Right lobe of liver (tissue), 6 donors: Measurements from ENCODE around the gene ISYNA1. TPM values are rescaled to one million over a fixed set of nuclear protein-coding genes. Genes with fewer than 3 reads are reported as not detected.

Experiments used
- ATAC-seq, 4 donors: fragments of 200-7000 bp; cut with Tn5 transposase; one replicate each; pipeline ENCODE4 v1.9.1; 2020; ENCODE audit warnings: mild to moderate bottlenecking in 4 of 4, moderate library complexity in 4 of 4
- DNase-seq, 3 donors: peaks; one replicate each; pipeline ENCODE4 v3.0.0-alpha.2; 2020
- H3K27ac ChIP-seq, 3 donors: fragments of 200-600 bp; one replicate each; pipeline ENCODE4 v1.8.0; 2022
- H3K27me3 ChIP-seq, 2 donors: fragments of 200-600 bp; one replicate each; pipeline ENCODE4 v1.8.0; 2022
- H3K36me3 ChIP-seq, 4 donors: fragments of 200-600 bp; sonication (generic) in 1 of 4; one replicate each; pipeline versions ENCODE4 v1.5.1 to v1.8.0; 2017 to 2022; ENCODE audit warnings: control low read depth in 1 of 4
- H3K4me1 ChIP-seq, 4 donors: fragments of 200-600 bp; sonication (generic) in 1 of 4; one replicate each; pipeline versions ENCODE4 v1.5.1 to v1.8.0; 2017 to 2022; ENCODE audit warnings: control low read depth in 1 of 4
- H3K4me3 ChIP-seq, 3 donors: fragments of 200-600 bp; one replicate each; pipeline ENCODE4 v1.8.0; 2022
- H3K9me3 ChIP-seq, 4 donors: fragments of 200-600 bp; sonication (generic) in 1 of 4; one replicate each; pipeline versions ENCODE4 v1.5.1 to v1.8.0; 2017 to 2022; ENCODE audit warnings: control low read depth in 1 of 4
- POLR2A ChIP-seq: fragments of 450-650 bp; IDR thresholded peaks from one replicate; pipeline ENCODE4 v1.6.1; 2017; ENCODE audit warnings: antibody characterized with exemption, mild to moderate bottlenecking
- WGBS: methylation state at CpG from one replicate; pipeline ENCODE4 v1.1.6; 2018; ENCODE audit warnings: low coverage, low lambda C conversion rate; ENCODE audit not compliant: insufficient coverage; ENCODE audit errors: missing lambda C conversion rate; 5-methylcytosine and 5-hydroxymethylcytosine counted together
- intact Hi-C, 2 donors: fragments of 100-400 bp; cut with DNase I; formaldehyde crosslinking; loops; one replicate each; pipeline versions ENCODE4 v1.11.2 to v1.14.1; 2022
- total RNA-seq, 6 experiments: library from RNA; depleted of rRNA in 2 of 6; stranded (reverse); fragments of >200 nt in 2 of 6; fragmentation: NEBNext Ultra II Directional in 3 of 6; extraction: Animal tissue kit (Norgen Biotek cat#: 25700) in 3 of 6; gene quantifications; one replicate each; pipeline versions ENCODE4 v1.1.0 to v1.2.4, GENCODE V29; 2016 to 2023
- TF ChIP-seq, protein P1 (sequence below), 4 donors: fragments of 200-600 bp in 3 of 4; fragments of 450-650 bp in 1 of 4; IDR thresholded peaks; one replicate each; pipeline versions ENCODE4 v1.5.1 to v1.8.0; 2016 to 2022; ENCODE audit warnings: antibody characterized with exemption in 4 of 4, mild to moderate bottlenecking in 2 of 4
- donor health status: DM: no; HTN: yes; CAD: no.
- donor health status: DM: no; HTN: no; CAD: no.
- donor health status: DM: no; HTN: no; CAD: no.
- donor health status: DM: no; HTN: yes; CAD: no.
- donor health status: DM: no; HTN: yes; CAD: no.

The ISYNA1 gene
- total RNA-seq, 6 experiments from 2014 or later: 6.5 to 8.3 (median 7.8) TPM

DNA sequence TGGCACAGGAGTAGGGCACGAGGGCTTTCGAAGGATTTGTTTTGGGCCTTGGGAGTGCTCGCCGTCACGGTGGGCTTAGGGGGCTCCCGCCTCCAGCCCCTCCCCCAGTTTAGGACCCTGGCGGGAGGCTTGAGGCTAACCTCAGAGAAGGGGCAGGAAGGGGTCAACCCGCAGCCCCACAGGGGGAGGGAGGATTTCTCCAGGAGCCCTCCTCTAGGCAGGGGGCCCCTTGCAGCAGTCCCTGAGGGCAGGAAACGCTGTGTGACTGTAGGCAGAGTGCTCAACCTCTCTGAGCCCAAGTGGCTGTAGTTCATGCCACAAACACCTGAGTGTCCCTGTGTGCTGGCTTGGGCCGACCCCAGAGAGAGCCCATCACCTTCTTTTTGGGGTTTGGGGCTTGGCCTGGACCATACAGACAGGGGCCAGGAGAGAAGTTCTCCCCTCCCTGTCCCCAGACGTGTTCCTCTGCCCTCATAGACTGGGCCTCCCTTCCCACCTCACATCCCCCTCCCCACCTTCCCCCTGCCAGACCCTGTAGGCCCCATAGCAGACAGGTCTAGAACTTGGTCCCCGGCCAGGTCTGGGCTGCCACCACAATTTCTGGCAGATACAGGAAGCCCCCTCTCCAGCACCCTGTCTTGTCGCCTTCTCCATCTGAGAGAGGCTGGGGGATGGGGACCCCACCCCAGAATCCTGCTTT is 8.1 kb downstream of the ISYNA1 start:
- no peak for DNase-seq
- TF ChIP-seq POLR2A: no peak
- TF ChIP-seq, protein P1, sequence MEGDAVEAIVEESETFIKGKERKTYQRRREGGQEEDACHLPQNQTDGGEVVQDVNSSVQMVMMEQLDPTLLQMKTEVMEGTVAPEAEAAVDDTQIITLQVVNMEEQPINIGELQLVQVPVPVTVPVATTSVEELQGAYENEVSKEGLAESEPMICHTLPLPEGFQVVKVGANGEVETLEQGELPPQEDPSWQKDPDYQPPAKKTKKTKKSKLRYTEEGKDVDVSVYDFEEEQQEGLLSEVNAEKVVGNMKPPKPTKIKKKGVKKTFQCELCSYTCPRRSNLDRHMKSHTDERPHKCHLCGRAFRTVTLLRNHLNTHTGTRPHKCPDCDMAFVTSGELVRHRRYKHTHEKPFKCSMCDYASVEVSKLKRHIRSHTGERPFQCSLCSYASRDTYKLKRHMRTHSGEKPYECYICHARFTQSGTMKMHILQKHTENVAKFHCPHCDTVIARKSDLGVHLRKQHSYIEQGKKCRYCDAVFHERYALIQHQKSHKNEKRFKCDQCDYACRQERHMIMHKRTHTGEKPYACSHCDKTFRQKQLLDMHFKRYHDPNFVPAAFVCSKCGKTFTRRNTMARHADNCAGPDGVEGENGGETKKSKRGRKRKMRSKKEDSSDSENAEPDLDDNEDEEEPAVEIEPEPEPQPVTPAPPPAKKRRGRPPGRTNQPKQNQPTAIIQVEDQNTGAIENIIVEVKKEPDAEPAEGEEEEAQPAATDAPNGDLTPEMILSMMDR (IDR thresholded peaks at IDR 0.05): no peak
- no peak for ATAC-seq
- intact Hi-C loops: no loop called here
- peaks cover 0 to 7% (median 0%) of the 10 kb centered on the region in 4 donors for H3K4me1 ChIP-seq
- H3K4me3 ChIP-seq: no peak overlapping the region
- WGBS: 40% methylated on average over 8 of the region's 13 CpGs
- no peaks in the 10 kb centered on the region for H3K36me3 ChIP-seq
- no peak overlapping the region for H3K27ac ChIP-seq
- no peaks in the 10 kb centered on the region for H3K9me3 ChIP-seq
- no peaks in the 10 kb centered on the region for H3K27me3 ChIP-seq

DNA sequence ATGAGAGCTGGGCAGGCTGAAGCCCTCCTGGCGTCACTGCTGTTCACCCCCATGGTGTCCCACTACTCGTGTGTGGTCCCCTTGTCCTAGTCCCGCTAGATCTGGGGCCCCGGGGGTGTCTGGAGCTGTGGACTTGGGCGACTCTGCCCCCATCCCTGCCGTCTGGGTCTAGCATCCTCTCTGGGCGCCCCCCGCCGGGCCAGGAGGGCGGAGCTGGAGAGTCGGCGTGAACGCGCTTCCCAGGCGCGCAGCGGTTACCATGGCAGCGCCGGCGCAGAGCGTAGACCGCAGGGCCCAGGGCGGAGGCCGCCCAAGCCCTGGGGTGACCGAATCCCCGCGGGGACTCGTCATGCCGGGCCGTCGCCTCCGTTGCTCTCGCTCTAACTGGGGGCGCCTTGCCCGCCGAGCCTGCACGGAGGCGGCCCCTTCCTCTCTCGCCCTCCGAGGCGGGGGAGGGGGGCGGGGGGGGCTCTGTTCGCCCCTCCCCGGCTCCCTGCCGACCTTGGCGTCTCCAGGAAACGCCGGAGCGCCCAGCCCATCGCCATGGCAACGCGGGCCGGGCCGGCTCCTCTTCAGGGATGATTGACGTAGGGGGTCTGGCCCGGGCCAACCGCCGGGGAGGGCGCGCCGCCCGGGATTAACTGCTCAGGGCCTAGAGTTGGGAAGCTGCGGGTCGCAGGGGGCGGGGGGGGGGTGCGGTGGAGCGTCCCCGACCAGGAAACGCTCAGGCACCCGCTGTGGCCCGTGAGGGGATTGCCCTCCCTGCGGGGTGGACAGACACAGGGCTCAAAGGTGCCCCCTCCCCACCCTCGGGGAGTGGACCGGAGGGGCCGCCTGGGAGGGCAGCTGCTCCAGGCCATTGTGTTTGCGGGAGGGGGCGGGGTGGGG is 8.9 kb downstream of the ISYNA1 start:
- H3K4me3 ChIP-seq: peak overlapping the region in 1 of 3 donors; percentile 27
- H3K27me3 ChIP-seq: no peaks in the 10 kb centered on the region
- TF ChIP-seq, protein P1 (IDR thresholded peaks at IDR 0.05): no peak
- TF ChIP-seq POLR2A: no peak
- intact Hi-C loops: no loop called here
- peak in 2 of 3 donors; percentile 72 to 76 for DNase-seq
- no peaks in the 10 kb centered on the region for H3K36me3 ChIP-seq
- 56% methylated on average over 7 of the region's 77 CpGs for WGBS
- peak; percentile 48 to 58 (median 54) for ATAC-seq
- H3K4me1 ChIP-seq: peaks cover 0 to 7% (median 0%) of the 10 kb centered on the region in 4 donors
- H3K9me3 ChIP-seq: no peaks in the 10 kb centered on the region
- no peak overlapping the region for H3K27ac ChIP-seq

DNA sequence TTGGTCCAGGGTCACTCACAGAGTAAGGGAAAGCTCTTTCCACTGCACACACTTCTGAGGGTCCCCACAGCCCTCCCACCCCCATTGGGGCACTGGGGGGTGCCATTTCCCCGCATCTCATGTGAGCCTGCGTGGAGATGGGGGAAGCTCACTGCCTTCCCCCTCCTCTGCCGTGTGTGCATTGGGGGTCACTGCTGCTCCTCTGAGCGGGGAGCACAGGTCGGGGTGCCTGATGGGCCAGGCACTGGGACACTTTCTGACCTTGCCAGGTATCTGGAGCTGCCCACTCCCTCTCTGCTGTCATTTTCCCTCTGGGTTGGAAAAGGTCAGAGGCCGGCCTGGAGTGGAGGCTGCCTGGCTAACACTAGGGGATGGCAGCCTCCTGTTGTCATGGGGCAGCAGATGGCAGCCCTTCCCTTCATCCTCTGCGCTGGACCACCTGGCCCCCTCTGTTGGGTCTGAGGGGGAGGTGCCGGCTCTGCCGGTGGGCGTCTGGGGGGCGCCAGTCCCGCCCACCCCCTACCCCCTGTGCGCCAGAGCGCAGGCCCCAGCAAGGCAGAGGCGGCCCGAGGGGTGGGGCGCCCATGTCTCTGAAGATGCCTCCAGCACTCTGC is 9.7 kb downstream of the ISYNA1 start:
- H3K4me1 ChIP-seq: peaks cover 0 to 7% (median 0%) of the 10 kb centered on the region in 4 donors
- intact Hi-C loops: no loop called here
- no peaks in the 10 kb centered on the region for H3K9me3 ChIP-seq
- no peaks in the 10 kb centered on the region for H3K27me3 ChIP-seq
- no peaks in the 10 kb centered on the region for H3K36me3 ChIP-seq
- no peak for TF ChIP-seq POLR2A
- TF ChIP-seq, protein P1 (IDR thresholded peaks at IDR 0.05): no peak
- DNase-seq (no peak), ATAC-seq (no peak)
- WGBS: 100% methylated on average over 1 of the region's 17 CpGs
- no peak overlapping the region for H3K4me3 ChIP-seq
- H3K27ac ChIP-seq: no peak overlapping the region

DNA sequence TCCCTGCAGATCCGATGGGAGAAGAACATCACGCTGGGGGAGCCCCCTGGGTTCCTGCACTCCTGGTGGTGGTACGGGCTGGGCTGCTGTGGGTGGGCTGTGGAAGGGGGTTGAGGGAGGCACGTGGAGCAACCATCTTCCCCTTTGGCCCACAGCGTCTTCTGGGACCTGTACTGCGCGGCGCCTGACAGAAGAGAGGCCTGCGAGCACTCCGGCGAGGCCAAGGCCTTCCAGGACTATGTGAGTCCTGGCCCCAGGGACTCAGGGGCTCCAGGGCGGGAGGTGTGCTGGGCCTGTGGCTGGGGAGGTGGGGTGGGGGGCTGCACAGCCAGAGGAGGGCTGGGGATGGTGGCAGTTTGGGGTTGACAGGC is 10.2 kb downstream of the ISYNA1 start:
- DNase-seq: no peak

More for the DNA sequence above, 10.2 kb downstream of the ISYNA1 start:
- intact Hi-C loops: no loop called here
- Histone ChIP-seq H3K4me3 (no peak overlapping the region), H3K36me3 (no peaks in the 10 kb centered on the region), H3K27me3 (no peaks in the 10 kb centered on the region), H3K9me3 (no peaks in the 10 kb centered on the region), H3K27ac (no peak overlapping the region), H3K4me1 (peaks cover 0 to 7% (median 0%) of the 10 kb centered on the region in 4 donors)
- no peak for ATAC-seq
- TF ChIP-seq POLR2A: no peak
- TF ChIP-seq, protein P1 (IDR thresholded peaks at IDR 0.05): no peak
- 56% methylated on average over 3 of the region's 12 CpGs for WGBS
